Mesendoderm (in vitro differentiated cells): ENCODE data around the gene IL23R.
A peak's percentile ranks its signal among the peaks of the same experiment; 100 is the strongest.

Experiments used
- DNase-seq: peaks from one replicate; pipeline ENCODE4 v3.0.0; 2013
- H2AK5ac ChIP-seq: 2 replicates; pipeline ENCODE4 v1.6.1; 2013; ENCODE audit warnings: low read length, inconsistent platforms
- H2BK120ac ChIP-seq: 2 replicates; pipeline ENCODE4 v1.6.1; 2013; ENCODE audit warnings: low read depth, mild to moderate bottlenecking, low read length, moderate library complexity, mixed read lengths
- H2BK15ac ChIP-seq: replicated peaks from 2 replicates; pipeline ENCODE4 v1.6.1; 2013; ENCODE audit warnings: low read depth, mild to moderate bottlenecking, moderate library complexity
- H2BK5ac ChIP-seq: 2 replicates; pipeline ENCODE4 v1.6.1; 2013; ENCODE audit warnings: low read length, inconsistent platforms
- H3K18ac ChIP-seq: 2 replicates; pipeline ENCODE4 v1.6.1; 2013; ENCODE audit warnings: mild to moderate bottlenecking, low read length, mixed read lengths
- H3K23ac ChIP-seq: one replicate; pipeline ENCODE4 v1.6.1; 2013; ENCODE audit warnings: low read length
- H3K27ac ChIP-seq: 2 replicates; pipeline ENCODE4 v1.5.1; 2013; ENCODE audit warnings: low read depth, mild to moderate bottlenecking, inconsistent platforms, low read length, moderate library complexity
- H3K27me3 ChIP-seq: 2 replicates; pipeline ENCODE4 v1.6.1; 2013; ENCODE audit warnings: low read length, control low read depth, mild to moderate bottlenecking, inconsistent platforms; ENCODE audit not compliant: insufficient read depth, poor library complexity
- H3K36me3 ChIP-seq: 2 replicates; pipeline ENCODE4 v1.6.1; 2013; ENCODE audit warnings: low read length, inconsistent platforms; ENCODE audit not compliant: control insufficient read depth, insufficient read depth
- H3K4ac ChIP-seq: one replicate; pipeline ENCODE4 v1.6.1; 2013; ENCODE audit warnings: low read depth, mild to moderate bottlenecking, low read length, moderate library complexity
- H3K4me1 ChIP-seq: 2 replicates; pipeline ENCODE4 v1.6.1; 2013; ENCODE audit warnings: low read depth, low read length, inconsistent platforms; ENCODE audit not compliant: control insufficient read depth
- H3K4me2 ChIP-seq: 2 replicates; pipeline ENCODE4 v1.6.1; 2013; ENCODE audit warnings: low read length
- H3K4me3 ChIP-seq: 2 replicates; pipeline ENCODE4 v1.5.1; 2013; ENCODE audit warnings: mild to moderate bottlenecking, low read length
- H3K56ac ChIP-seq: one replicate; pipeline ENCODE4 v1.6.1; 2013; ENCODE audit warnings: low read length
- H3K79me1 ChIP-seq: 2 replicates; pipeline ENCODE4 v1.6.1; 2013; ENCODE audit warnings: low read length, inconsistent platforms
- H3K79me2 ChIP-seq: 2 replicates; pipeline ENCODE4 v1.6.1; 2013; ENCODE audit warnings: mild to moderate bottlenecking, low read length; ENCODE audit not compliant: control insufficient read depth, insufficient read depth
- H3K9ac ChIP-seq: 2 replicates; pipeline ENCODE4 v1.6.1; 2013; ENCODE audit warnings: low read length, inconsistent platforms
- H4K5ac ChIP-seq: one replicate; pipeline ENCODE4 v1.6.1; 2013; ENCODE audit warnings: low read length
- H4K8ac ChIP-seq: one replicate; pipeline ENCODE4 v1.6.1; 2013; ENCODE audit warnings: low read depth, mild to moderate bottlenecking, control low read depth, low read length, moderate library complexity
- WGBS: extraction: QIAGEN DNeasy Blood & Tissue Kit; methylation state at CpG from one replicate; pipeline ENCODE4 v1.1.7; 2013; ENCODE audit warnings: low lambda C conversion rate, missing lambda C conversion rate; ENCODE audit not compliant: insufficient coverage; ENCODE audit errors: extremely low coverage; 5-methylcytosine and 5-hydroxymethylcytosine counted together

IL23R gene

DNA sequence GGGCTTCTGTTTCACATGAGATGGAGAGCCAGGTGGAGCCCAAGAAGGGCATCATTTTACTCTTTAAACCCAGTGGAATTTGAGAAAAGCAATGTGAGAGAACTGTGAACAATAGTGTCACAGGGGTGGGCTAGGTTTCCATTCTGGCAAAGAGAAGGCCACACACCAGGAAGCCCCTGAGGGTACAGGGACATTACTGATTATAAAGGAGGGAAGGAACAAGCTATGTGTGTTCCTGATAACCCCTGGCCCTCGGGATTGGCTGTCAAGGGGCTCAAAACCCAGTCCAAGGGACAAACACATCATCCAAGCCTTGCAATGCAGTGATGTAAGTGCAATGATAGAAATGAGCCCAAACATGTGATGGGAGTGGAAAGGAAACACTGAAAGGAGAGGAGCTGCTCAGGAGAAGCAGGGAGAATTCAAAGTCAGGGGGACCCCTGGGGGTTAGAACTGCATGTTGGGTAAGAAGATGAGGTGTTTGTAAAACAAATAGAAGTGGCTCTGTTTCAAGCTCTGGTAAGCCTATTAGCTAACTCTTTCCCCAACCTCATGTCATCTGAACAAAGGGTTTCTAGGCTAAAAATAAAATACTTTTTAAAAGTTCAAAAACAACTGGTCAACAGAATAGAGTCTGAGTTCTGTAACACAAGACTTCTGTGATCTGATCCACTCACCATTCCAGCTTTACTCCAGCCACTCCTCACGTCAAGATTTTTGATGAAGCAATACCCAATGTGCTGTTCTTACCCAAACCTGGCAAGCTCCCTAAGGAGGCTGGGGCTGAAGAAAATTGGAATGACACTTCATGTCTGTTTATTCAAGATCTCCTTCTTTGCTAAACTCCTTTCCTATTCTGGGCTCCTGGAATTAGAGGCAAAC lies 90.3 kb downstream of the IL23R start:
- H3K4me2 ChIP-seq = no peak overlapping the region
- H3K56ac ChIP-seq = no peak overlapping the region
- no peak overlapping the region for H3K4me3 ChIP-seq
- no peak overlapping the region for H3K27ac ChIP-seq
- H3K23ac ChIP-seq = no peak overlapping the region
- no CpG with 5 or more reads among the region's 2 CpGs for WGBS
- H3K36me3 ChIP-seq = no peaks in the 10 kb centered on the region
- H3K27me3 ChIP-seq = no peaks in the 10 kb centered on the region
- H3K4ac ChIP-seq = no peak overlapping the region
- H3K18ac ChIP-seq = no peak overlapping the region
- no peak overlapping the region for H2BK15ac ChIP-seq
- H3K79me2 ChIP-seq = no peaks in the 10 kb centered on the region
- H2AK5ac ChIP-seq = no peak overlapping the region
- no peak overlapping the region for H3K9ac ChIP-seq
- H2BK120ac ChIP-seq = no peak overlapping the region
- H3K4me1 ChIP-seq = no peaks in the 10 kb centered on the region
- DNase-seq = peak; percentile 58
- H2BK5ac ChIP-seq = no peak overlapping the region
- no peaks in the 10 kb centered on the region for H3K79me1 ChIP-seq
- H4K8ac ChIP-seq = no peak overlapping the region
- no peak overlapping the region for H4K5ac ChIP-seq

- Histone ChIP-seq H2BK120ac (no peak overlapping the region), H3K4me2 (no peak overlapping the region), H3K9ac (no peak overlapping the region), H3K27ac (no peak overlapping the region), H4K8ac (no peak overlapping the region), H3K4ac (no peak overlapping the region), H2BK15ac (no peak overlapping the region), H3K27me3 (no peaks in the 10 kb centered on the region), H3K23ac (no peak overlapping the region), H3K79me1 (no peaks in the 10 kb centered on the region), H2BK5ac (no peak overlapping the region), H3K4me1 (no peaks in the 10 kb centered on the region), H3K4me3 (no peak overlapping the region), H3K18ac (no peak overlapping the region), H3K36me3 (no peaks in the 10 kb centered on the region), H2AK5ac (no peak overlapping the region), H3K56ac (no peak overlapping the region), H3K79me2 (no peaks in the 10 kb centered on the region), H4K5ac (no peak overlapping the region)
- no CpG with 5 or more reads among the region's 5 CpGs for WGBS
- DNase-seq = no peak
Measured at GRCh38 chr1:67257173-67257535, 90.9 kb downstream of the IL23R start.

- H3K36me3 ChIP-seq = no peaks in the 10 kb centered on the region
- WGBS = no CpG with 5 or more reads among the region's 4 CpGs
- H3K27me3 ChIP-seq = no peaks in the 10 kb centered on the region
- no peak overlapping the region for H3K56ac ChIP-seq
- H4K8ac ChIP-seq = no peak overlapping the region
- peak; percentile 33 for DNase-seq
- no peaks in the 10 kb centered on the region for H3K4me1 ChIP-seq
- H4K5ac ChIP-seq = no peak overlapping the region
- H2BK120ac ChIP-seq = no peak overlapping the region
- no peak overlapping the region for H3K23ac ChIP-seq
- H3K9ac ChIP-seq = no peak overlapping the region
- no peak overlapping the region for H3K4me2 ChIP-seq
- H3K27ac ChIP-seq = no peak overlapping the region
- H3K79me1 ChIP-seq = no peaks in the 10 kb centered on the region
- H3K4me3 ChIP-seq = no peak overlapping the region
- H3K4ac ChIP-seq = no peak overlapping the region
- no peak overlapping the region for H2AK5ac ChIP-seq
- no peak overlapping the region for H2BK5ac ChIP-seq
- no peak overlapping the region for H2BK15ac ChIP-seq
- H3K18ac ChIP-seq = no peak overlapping the region
- H3K79me2 ChIP-seq = no peaks in the 10 kb centered on the region
Measured at GRCh38 chr1:67261680-67262079, 95.4 kb downstream of the IL23R start.

- H2BK15ac ChIP-seq = no peak overlapping the region
- no peak overlapping the region for H3K4me2 ChIP-seq
- DNase-seq = no peak
- no peak overlapping the region for H2BK5ac ChIP-seq
- H4K8ac ChIP-seq = no peak overlapping the region
- no peak overlapping the region for H3K9ac ChIP-seq
- H3K4me1 ChIP-seq = no peaks in the 10 kb centered on the region
- H3K23ac ChIP-seq = no peak overlapping the region
- no peak overlapping the region for H4K5ac ChIP-seq
- H2BK120ac ChIP-seq = no peak overlapping the region
- no peaks in the 10 kb centered on the region for H3K27me3 ChIP-seq
- H2AK5ac ChIP-seq = no peak overlapping the region
- H3K18ac ChIP-seq = no peak overlapping the region
- no peaks in the 10 kb centered on the region for H3K79me2 ChIP-seq
- H3K79me1 ChIP-seq = no peaks in the 10 kb centered on the region
- no CpG with 5 or more reads among the region's 5 CpGs for WGBS
- H3K36me3 ChIP-seq = no peaks in the 10 kb centered on the region
- H3K4ac ChIP-seq = no peak overlapping the region
- H3K56ac ChIP-seq = no peak overlapping the region
- H3K4me3 ChIP-seq = no peak overlapping the region
- no peak overlapping the region for H3K27ac ChIP-seq
Measured at GRCh38 chr1:67262735-67263134, 96.5 kb downstream of the IL23R start.

- no peak overlapping the region for H2AK5ac ChIP-seq
- H3K79me1 ChIP-seq = no peaks in the 10 kb centered on the region
- no peaks in the 10 kb centered on the region for H3K36me3 ChIP-seq
- H3K4me1 ChIP-seq = no peaks in the 10 kb centered on the region
- H3K79me2 ChIP-seq = no peaks in the 10 kb centered on the region
- H2BK5ac ChIP-seq = no peak overlapping the region
- H3K27me3 ChIP-seq = no peaks in the 10 kb centered on the region
- no peak overlapping the region for H3K23ac ChIP-seq
- H3K9ac ChIP-seq = no peak overlapping the region
- no peak overlapping the region for H3K18ac ChIP-seq
- no peak overlapping the region for H4K8ac ChIP-seq
- H2BK120ac ChIP-seq = no peak overlapping the region
- no peak overlapping the region for H3K4ac ChIP-seq
- no peak overlapping the region for H3K4me2 ChIP-seq
- H3K27ac ChIP-seq = no peak overlapping the region
- H4K5ac ChIP-seq = no peak overlapping the region
- H3K56ac ChIP-seq = no peak overlapping the region
- H3K4me3 ChIP-seq = no peak overlapping the region
- no peak for DNase-seq
- H2BK15ac ChIP-seq = no peak overlapping the region
Measured at GRCh38 chr1:67264152-67264551, 97.9 kb downstream of the IL23R start.

DNA sequence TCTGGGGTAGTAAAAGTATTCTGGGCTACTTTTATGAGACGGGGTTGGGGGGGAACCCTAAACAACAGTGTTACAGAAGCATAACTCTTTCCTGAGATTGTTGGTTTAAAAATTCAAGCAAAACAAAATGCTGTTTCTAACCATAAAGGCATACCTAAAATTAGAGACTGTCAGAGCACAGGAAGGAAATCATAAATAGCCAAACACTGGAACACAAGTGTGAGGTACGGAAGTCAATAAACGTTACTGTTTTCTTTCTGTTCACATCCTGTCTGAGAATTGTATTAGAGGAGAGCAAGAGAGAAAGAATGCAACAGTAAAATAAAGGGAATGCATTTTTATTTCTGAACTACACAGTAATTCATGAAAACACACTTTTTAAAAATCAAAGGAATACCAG lies 98.6 kb downstream of the IL23R start:
- no peak for DNase-seq
- Histone ChIP-seq H3K56ac (no peak overlapping the region), H3K4me1 (no peaks in the 10 kb centered on the region), H3K4me2 (no peak overlapping the region), H3K4me3 (no peak overlapping the region), H3K36me3 (no peaks in the 10 kb centered on the region), H3K79me2 (no peaks in the 10 kb centered on the region), H4K8ac (no peak overlapping the region), H3K18ac (no peak overlapping the region), H3K23ac (no peak overlapping the region), H2BK5ac (no peak overlapping the region), H2BK15ac (no peak overlapping the region), H2AK5ac (no peak overlapping the region), H3K4ac (no peak overlapping the region), H3K27me3 (no peaks in the 10 kb centered on the region), H4K5ac (no peak overlapping the region), H3K9ac (no peak overlapping the region), H3K79me1 (no peaks in the 10 kb centered on the region), H3K27ac (no peak overlapping the region), H2BK120ac (no peak overlapping the region)
- no CpG with 5 or more reads among the region's 3 CpGs for WGBS
